HG02642 (cell line): ENCODE data around the gene LAMB2.

Source experiments
- ATAC-seq: cut with Tn5 transposase; IDR thresholded peaks from one replicate; pipeline ENCODE4 v1.9.1; 2021; ENCODE audit warnings: mild to moderate bottlenecking; ENCODE audit not compliant: unreplicated experiment, poor library complexity

LAMB2 gene

DNA sequence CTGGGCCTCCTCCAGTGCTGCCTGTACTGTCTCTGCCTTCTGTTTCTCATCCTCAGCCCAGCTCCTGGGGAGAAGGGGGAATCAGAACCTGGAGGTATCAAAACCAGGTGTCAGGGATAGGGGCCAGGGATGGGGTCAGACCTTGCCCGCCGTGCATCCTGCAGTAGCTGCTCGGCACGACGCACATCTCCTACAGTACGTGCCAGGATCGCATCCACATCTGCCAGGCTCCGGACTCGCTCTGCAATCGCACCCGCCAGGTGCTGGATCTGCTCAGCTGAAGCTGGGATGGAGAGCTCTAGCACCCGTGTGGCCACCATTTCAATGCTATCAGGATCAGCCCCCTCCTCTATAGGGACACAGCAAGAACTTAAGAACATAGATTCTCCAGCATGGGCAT, 10.8 kb downstream of the LAMB2 start:
- ATAC-seq, result no peak

DNA sequence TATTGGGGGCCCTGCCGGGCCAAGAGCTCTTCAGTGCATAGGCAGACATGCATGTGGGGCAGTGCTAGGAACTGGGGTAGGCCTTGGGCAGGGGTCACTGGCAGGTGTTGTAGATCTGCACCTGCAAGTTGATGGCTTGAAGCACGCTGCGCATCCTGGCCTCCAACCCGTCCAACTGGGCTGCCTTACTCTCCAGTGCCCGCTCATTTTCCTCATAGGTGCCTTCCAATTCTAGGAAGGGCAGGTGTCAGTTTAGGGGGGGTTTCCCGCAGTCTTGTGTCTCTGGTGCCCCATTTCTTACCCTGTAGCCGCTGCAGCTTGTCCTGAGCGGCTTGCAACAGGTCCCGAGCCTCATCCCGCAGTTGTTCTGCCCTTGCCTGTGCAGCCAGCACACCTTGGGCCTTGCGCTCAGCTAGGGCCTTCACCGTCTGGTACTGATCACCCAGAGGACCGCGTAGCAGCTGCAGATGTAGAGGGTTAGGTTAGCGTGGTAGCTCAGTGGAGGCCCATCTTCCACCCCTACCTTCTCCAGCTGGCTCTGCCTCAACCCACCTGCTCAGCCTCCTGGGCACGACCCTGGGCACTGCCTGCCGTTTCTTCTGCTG, 11.6 kb downstream of the LAMB2 start:
- no peak for ATAC-seq

DNA sequence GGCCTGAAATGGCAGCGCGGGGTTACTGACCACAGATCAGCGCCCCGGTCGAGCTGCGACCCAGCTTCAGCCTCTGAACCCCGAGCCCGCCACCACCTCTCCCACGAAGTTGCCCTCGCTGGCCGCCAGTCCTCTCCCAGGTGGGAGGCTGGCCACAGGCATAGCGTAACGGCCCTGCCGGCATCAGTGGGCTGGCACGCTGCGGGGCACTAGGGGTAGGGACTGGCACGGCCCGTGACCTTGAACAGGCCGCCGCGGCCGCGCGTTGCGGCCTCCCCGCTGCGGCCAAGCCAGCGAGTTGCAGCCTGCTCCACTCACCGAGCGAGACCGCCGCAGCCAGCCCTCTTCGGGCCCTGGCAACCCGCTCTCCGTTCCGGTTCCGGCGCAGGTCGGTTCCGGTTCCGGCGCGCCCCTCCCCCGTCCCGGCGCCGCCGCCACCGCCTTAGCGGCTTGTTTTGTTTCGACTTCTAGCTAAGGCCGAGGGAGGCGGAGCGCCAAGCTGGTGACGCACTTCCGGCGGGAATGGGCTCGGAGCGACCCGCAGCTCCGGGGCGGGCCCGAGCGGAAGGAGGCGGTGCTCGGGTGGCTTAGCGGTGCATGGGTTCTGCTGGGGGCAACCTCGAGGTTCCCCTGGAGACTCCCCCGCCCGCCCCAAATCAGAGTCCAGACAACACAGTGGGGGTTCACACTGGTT, 12.3 kb downstream of the LAMB2 start, which contains the start of gene USP19:
TSS of gene USP19 (minus strand) at position 386 of the 694 bp plus-strand sequence. CDS start 1,678 bp downstream, outside the sequence.
- ATAC-seq, result peak; percentile 83

DNA sequence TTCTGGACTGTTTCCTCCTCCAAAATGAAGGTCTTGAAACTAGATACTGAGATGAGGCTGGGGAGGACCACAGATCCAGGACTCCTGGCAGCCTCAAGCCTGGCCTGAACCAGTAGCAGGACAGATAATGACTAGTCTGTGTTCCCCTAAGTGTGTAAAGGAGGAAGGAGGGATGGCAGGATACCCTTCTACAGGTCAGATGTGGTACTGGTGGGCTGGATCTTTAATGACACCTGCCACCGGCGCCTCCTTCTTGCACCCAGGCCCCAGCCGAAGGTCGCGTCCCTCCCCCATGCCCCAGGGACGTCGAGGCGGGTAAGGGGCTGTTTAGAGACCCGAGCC, 12.8 kb downstream of the LAMB2 start:
- no peak for ATAC-seq

DNA sequence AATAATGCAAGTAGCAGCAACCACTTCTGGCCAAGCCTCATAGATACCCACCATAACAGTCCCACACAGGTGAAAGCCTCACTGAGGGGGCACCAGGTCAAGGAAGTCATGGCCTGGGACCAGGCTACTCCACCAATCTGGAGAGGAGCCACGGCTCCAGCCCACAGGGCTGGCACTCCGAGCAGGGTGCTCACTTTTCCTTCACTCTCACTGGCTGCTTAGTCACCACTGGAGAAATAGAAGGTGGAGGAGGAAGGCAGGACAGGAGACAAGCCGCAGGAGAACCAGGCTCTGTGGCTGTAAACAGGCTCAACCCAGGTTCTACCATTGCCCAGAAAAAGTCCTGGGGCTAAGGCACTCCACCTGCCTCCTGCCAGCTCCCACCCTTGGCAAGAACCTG, 13.4 kb downstream of the LAMB2 start:
- ATAC-seq, result no peak

DNA sequence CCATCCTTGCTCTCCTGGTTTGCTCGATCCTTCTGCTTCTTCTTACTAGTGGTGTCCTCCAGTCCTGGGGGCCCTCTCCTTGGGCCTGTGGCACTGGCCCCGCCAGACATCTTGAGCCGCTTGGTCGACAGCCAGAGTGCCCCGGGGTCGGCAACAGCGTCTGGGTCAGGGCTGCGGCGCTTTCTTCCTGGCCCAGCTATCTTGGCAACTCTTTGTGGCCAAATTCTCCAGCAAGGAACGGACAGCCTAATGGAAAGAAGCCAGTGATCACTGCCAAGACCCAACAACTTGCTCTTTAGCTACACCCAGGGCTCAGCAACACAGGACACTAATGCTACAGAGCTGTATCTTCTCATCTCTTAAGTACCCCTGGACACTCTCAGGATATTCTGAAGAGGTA, 13.8 kb downstream of the LAMB2 start:
- ATAC-seq, result no peak

DNA sequence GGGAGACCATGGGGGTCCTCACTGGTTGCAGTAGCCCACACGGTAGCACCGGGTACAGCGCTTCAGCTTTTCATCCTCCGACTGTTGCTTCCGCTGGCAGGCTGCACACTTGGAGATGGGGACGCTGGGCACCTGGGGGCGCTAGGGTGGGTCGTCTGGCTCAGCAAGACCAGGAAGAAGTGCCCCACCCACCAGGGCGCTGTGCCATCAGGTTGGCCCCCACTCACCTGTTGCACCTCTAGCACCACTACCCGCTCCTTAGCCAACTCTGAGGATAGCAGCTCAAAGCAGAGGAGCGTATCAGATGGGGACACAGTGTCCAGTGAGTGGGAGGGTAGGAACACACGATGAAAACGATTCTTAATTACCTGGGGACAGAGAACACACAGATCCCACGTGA, 20.6 kb downstream of the LAMB2 start:
- ATAC-seq, result no peak

DNA sequence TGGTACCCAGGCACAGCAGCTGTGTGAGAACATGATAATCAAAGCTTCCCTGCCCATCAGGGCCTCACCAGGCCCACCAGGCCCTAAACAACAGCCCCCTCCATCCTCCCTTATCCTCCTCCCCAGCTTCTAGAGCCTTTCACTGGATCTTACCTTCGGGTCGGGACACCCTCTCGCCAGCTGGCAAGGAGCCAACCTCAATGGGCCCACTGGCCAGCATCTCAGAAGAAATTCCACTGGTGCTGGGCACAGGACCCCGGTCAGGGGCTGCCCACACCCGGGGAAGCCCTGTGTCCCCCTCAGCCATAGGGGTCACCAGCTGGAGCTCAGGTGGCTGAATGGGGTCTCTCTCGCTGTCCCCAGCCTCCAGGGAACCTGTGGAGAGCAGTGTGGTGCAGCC, 21.5 kb downstream of the LAMB2 start:
- ATAC-seq, result no peak

DNA sequence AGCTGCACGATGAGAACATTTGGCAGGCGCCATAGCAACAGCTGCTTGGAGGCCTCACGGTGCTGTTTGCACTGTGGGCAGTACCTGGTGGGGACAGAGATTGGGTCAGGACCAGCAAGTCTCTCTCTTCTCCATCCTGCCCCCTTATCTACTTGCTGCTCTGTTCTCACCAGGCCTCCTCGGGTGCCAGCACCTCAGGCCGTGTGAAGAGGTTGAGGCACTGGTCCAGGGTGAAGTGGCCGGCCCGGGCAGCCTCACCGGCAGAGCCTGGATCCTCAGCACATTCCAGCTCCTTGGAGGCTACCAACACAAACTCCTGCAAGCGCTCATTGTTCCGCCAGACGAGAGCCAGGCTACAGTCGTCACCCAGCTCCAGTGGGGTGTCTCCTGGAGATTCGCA, 22.1 kb downstream of the LAMB2 start:
- ATAC-seq, result no peak

DNA sequence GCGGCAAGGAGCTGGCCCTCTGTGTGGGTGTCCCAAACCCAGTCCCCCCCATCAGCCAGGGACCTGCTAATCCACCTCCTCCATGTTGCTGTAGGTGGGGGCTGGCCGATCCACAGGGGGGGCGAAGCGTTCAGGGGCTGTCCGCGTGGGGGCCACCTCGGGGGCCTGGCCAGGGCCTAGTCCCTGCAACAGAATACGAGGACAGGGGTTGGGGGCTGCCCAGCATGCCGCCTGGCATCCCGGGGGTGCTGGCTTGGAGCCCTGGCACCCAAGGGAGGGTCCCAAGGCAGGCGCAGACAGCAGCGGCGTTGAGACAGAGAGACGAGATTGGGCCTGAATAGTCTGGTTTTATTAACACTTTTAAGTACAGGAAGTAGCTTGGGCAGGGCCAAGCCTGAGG, 24.5 kb downstream of the LAMB2 start:
- ATAC-seq, result no peak

DNA sequence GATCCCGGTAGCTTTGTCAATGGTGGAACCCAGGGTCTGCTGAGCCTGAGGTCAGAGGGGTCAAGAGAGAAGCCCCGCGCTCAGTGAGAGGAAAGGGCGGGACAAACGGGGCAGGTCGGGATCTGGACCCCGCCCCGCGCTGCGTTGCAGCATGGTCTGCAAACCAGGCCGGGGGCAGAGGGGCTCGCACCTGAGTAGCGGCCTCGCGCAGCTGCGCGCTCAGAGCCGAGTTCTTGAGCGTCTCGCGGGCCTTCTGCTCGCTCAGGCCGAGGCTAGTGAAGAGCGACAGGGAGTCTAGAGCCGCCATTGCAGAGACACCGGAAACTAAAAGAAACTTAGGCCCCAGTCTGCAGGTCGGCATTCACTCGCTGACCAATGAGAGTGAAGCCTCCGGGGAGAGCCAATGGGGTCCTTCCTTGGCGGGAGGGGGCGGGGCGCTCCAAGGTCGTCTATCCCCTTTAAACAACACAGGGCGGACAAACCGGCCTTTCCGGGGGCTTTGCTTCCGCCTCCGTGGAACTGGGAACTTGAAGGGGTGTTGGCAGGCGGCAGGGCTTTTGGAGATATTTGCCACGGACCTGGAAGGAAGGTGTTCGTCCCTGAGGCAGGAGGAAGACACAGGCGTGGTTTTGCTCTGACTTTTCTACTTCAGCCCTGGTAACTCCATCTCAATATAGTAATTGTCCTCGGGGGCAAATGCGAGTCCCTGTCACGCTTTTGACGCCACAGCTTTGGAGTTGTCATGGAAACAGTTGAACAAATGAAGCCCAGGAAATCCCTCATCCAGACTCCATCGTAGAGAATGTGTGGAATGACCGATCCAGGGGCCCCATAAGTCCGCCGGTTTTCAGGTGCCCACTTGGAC, 28.2 kb downstream of the LAMB2 start, which contains the start of gene QARS1:
TSS of gene QARS1 (minus strand) at position 331 of the 865 bp plus-strand sequence. CDS start at position 307, 24 bp downstream.
- ATAC-seq, result peak; percentile 83

DNA sequence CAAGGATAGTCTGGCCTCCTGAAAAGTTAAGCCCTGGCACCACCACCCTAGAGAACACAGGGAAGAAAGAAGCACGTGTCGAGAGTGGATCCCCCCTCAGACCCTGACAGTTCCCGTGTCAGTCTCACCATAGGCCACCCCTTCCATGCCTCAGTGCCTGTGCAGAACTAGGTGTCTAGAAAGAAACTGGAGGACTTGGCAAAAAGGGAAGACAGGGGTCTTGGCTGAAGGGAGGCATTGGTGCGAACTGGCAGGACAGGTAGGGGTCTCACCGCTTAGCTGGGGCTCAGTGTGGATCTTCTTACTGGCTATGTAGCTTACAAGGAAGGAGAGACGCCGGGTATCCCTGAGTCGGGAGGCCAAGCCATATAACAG, 28.8 kb downstream of the LAMB2 start:
- ATAC-seq, result no peak

DNA sequence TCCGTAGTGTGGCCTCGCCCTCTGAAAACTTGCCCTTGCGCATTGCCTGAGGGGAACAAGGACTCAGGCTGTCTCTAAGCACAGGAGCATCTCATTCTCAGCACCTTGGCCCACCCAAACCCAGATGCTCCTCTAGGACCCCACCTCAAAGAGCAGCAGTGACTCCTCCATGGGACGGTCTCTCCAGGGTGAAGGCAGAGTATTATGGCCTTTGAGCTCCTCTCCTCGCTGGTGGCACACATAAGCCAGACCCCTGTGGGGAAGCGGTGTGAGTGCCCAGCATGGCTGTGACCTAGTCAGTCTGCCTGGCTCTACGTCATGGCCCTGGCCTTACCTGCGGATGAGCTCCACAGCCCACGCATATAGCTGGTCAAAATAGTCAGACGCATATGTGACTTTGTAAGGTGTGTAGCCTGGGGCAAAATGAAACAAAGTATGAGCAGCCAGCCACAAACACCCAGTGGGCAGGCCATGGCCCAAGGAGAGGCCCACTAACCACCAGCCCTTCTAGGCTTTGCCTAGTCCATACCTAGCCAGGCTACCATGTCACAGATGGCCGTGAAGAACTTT, 32.7 kb downstream of the LAMB2 start:
- ATAC-seq, result no peak

DNA sequence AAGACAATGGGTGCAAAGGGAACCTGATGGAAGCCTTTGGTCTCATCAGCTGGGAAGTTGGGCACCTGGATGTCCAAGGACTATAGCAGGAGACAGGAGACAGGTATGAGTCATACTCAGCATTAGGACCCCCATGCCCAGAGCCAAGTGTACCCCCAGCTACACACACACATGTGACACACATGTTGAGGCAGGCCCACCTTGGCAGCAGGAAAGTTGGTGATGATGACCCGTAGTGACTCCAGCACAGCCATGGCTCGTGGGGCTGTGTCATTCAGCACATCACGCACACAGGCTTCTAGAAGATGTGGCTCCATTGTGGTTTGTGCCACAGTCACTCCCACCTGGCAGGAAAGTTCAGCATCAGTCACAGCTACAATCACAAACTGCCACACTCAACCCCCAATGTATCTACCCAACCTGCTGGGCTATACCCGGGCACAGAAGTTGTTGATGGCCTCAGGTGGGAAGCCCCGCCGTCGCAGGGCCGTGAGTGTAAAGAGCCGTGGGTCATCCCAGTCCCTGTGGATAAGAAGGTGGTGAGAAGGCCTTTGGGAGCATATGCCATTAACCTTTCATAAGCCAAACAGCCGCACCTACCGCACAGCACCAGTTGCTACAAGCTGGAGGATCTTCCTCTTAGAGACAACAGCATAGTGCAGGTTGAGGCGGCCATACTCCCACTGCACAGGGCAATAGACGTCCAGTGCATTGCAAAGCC, 33.8 kb downstream of the LAMB2 start:
- no peak for ATAC-seq

DNA sequence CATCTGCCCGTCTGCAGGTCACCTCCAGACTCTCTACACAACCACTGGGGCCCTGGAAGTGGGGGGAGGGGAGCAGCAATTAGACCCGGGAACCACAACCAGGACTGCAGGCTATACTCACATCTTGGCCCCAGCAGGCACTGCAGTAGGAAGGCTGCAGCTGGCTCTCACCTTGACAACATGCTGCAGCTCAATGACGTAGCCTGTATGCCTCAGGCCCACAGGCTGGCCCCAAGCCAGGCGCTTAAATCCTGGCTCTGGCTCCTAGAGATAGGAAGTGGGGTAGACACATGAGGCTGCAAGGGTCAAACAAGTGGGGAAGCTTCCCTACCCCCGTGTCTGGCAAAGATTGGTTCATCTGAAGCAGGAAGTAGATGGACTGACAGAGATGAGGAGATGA, 34.4 kb downstream of the LAMB2 start:
- ATAC-seq, result no peak

DNA sequence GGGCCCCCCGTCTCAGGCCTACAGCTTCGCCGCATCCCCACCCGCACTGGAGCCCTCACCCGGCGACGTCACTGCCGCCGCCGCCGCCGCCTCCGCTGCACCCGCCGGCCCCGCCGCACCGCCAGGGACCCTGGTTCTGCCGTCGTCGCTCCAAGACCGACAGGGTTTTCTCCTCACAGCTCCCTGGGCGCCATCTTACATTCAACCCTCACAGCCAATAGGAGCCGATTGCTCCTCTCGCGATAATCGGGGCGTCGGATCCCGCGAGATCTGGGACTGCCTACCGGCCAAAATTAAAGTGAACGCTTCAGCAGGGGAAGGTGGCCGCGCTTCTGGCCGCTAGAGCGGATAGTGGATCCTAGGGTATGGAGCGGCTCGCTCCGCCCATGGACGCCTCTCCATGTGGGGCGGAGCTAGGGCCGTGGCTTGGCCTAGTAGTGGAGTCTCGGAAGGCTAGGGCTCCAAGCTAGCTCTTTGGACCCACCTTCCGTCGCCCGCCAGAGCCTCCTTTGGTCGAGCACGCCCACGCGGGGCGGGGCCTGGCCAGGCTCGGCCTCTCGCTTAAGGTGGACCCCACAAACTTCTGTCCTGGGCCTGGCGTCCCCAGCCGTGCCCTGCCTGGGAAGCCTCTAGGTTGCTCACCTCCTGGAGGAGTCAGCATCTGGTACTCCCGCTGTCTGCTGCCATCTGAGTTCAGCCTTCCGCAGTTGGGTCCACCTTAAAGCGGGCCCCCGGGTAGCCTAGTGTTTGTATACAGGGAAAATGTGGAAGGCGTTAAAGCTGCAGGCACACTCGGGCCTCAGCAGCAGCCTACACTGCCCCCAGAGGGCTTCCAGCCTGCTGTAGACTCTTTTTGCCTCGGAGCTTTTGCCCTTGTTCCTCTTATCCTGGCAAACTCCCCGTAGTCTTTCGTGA, 38.7 kb downstream of the LAMB2 start, which contains the start of gene QRICH1:
TSS of gene QRICH1 (minus strand) at position 219 of the 915 bp plus-strand sequence. CDS start 17,054 bp downstream, outside the sequence.
- peak; percentile 79 for ATAC-seq

DNA sequence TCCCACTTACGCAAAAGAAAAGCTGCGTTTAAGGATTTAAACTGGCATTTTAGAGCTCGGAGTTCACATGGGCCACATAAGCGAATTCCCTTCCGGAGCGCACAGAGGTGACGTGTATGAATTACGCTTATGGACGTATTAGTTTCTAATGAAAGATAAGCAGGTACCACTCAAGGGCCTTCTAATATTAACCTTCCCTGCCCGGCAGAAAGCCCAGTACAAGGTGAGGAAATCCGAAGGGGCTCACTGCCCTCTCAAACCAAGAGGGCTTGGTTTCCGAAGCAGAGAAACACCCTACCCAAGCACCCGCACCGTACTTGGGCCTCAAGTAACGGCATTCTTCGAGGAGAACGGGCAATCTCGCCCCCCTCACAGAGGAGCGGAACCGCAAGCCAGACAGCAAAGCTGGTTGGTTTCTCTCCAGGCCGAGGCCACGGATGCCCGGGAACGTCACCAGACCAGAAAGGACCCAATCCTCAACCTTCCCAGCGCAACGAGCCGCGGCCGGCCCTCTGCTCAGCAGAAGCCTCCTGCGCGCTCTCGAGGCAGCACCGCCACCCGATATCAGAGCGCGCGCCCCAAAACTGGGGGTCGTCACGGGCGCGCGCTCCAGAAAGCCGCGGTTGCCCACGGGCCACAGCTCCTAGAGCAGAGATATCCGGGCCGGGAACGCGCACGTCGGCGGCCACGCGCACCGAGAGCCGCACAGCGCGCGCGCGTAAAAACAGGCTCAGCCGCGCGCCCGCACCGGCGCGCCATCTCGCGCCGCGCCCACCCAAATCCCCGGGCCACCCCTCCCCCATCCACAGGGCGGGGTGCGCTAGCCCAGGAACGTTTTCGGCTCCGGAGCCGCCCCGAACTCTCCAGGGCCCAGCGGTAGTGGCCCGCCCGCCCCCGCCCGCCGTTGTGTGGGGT, 39.7 kb downstream of the LAMB2 start:
- peak; percentile 41 for ATAC-seq

DNA sequence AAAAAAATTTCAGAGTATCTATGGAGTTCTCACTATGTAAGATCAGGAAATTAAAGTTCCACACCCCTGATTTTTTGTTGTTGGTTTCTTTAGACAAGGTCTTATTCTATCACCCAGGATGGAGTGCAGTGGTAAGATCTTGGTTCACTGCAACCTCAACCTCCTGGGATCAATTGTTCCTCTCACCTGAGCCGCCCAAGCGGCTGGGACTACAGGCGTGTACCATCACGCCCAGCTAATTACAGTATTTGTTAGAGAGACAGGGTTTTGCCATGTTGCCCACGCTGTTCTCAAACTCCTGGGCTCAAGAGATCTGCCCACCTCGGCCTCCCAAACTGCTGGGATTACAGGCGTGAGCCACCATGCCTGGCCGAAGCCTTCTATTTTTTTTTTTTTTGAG, 51.4 kb downstream of the LAMB2 start:
- no peak for ATAC-seq
